Measurements from ENCODE around the gene ABCD2.
"Not testable (repeated sequence)": the region's sequence is repeated elsewhere in the genome, so short reads cannot be mapped to it uniquely, and the experiment has no call there.

The ABCD2 gene

DNA sequence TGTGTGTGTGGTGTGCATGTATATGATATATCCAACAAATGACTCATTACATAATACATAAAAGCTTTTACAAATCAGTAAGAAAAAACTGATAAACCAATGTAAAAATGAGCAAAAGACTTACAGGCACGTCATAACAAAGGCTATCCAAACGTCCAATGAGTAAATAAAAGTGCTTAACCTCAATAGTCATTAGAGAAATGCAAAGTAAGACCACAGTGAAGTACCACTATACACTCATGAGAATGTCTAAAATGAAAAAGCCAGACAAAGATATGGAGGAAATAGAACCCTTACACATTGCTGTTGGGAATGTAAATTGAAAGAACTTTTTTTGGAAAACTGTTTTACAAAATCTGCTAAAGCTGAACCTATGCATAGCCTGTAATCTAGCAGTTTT is 7.8 kb downstream of the ABCD2 start:
- DNase-seq (ENCODE audit: low spot score), result no peak

- DNase-seq (ENCODE audit: low spot score), result no peak
These were observed 9.1 kb downstream of the ABCD2 start for GRCh38 chr12:39610436-39611025.

- DNase-seq (ENCODE audit: low spot score), result no peak
These were observed 12.7 kb downstream of the ABCD2 start for GRCh38 chr12:39606712-39607423.

GRCh38 chr12:39605996-39606395 is 13.6 kb downstream of the ABCD2 start:
- DNase-seq (ENCODE audit: low spot score), result no peak

DNA sequence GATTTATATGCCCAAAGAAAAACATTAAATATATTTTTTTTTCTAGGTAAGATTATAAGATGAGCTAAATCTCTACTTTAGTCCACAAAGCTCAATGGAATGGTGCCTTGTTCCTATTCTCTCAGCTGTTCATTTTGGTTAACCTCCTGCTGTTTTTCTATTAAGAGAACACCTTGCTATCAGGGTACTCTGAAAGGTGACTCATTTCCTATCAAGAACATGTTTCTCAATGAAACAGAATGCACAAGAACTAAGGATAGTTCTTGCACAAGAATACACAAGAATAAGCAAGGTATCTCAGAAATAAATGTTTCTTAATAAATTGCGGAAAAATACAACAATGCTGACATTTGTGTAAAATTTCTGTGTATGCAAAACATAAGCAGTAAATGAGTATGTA is 14.1 kb downstream of the ABCD2 start:
- no peak for DNase-seq (ENCODE audit: low spot score)

DNA sequence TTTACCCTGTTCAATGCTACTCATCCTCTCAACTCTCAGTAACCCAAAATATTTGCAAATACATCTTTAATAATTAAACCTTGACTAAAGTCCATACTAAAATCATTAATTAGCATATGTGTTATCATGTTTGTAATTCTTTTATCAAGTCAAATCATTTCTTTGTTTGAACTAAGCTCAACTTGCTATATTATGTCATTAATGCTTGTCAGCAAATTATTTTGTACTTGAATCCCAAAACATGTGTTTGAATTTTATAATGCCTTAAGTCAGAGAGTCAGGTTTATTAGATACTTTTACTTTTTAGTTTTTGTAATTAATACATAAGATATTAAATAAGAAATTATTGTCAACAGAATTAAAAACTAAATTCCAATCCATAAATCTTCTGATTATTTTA is 16.5 kb downstream of the ABCD2 start:
- no peak for DNase-seq (ENCODE audit: low spot score)

GRCh38 chr12:39601951-39602350 is 17.7 kb downstream of the ABCD2 start:
- not testable (repeated sequence) for DNase-seq (ENCODE audit: low spot score)

- DNase-seq (ENCODE audit: low spot score), result no peak
These were observed 23.7 kb downstream of the ABCD2 start for GRCh38 chr12:39595928-39596327.

GRCh38 chr12:39592295-39592694 is 27.3 kb downstream of the ABCD2 start:
- DNase-seq (ENCODE audit: low spot score), result no peak

DNA sequence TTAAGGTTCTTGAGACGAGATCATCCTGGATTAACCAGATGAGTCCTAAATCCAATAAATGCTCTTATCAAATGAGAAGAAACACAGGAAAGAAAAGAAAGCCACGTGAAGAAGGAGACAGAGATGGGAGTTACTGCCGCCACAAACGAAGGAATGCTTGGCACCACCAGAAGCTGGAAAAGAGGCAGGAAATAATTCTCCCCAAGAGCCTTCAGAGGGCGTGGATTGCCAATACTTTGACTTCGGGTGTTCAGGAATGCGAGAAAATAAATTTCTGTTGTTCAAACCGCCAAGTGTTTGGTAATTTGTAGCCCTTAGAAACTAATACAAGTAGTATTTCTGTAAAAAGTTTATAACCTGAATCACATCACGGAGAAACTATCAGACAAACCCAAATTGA is 31.3 kb downstream of the ABCD2 start:
- DNase-seq (ENCODE audit: low spot score), result no peak

DNA sequence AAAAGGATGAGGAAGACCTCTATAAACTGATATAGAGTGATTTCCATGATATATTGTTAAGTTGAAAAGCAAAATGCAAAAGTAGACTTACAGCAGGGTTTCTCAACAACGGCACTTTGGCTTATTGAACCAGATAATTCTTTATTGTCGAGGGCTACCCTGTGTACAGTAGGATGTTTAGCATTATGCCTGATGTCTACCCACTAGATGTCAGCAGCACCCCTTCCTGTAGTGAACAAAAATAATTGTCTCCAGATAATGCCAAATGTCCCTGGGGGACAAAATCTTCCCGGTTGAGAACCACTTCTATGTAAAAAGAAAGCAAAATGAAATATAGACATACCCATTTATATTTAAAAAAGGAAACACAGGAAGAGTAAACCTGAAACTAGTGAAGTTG is 32.4 kb downstream of the ABCD2 start:
- no peak for DNase-seq (ENCODE audit: low spot score)

- no peak for DNase-seq (ENCODE audit: low spot score)
These were observed 32.8 kb downstream of the ABCD2 start for GRCh38 chr12:39586816-39587215.

DNA sequence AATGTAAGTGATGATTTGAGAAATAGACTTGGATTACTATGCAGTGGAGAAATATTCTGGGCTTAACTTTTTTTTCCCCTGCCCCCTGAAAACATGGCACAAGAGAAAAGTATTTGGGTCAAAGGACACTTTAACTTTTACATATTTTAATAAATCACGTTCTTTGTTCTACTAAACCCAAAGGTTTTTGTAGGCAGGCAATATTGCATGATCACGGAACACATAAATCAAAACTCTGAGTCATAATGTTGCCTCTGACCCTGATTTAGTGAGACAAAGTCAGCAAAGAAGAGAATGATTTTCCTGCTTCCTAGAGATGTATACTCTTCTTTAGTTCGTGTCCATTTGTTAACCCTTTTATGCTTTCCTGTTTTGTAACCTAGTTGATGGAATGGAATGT is 38.0 kb downstream of the ABCD2 start:
- DNase-seq (ENCODE audit: low spot score), result no peak

GRCh38 chr12:39575498-39575875 is 44.1 kb downstream of the ABCD2 start:
- DNase-seq (ENCODE audit: low spot score), result no peak

DNA sequence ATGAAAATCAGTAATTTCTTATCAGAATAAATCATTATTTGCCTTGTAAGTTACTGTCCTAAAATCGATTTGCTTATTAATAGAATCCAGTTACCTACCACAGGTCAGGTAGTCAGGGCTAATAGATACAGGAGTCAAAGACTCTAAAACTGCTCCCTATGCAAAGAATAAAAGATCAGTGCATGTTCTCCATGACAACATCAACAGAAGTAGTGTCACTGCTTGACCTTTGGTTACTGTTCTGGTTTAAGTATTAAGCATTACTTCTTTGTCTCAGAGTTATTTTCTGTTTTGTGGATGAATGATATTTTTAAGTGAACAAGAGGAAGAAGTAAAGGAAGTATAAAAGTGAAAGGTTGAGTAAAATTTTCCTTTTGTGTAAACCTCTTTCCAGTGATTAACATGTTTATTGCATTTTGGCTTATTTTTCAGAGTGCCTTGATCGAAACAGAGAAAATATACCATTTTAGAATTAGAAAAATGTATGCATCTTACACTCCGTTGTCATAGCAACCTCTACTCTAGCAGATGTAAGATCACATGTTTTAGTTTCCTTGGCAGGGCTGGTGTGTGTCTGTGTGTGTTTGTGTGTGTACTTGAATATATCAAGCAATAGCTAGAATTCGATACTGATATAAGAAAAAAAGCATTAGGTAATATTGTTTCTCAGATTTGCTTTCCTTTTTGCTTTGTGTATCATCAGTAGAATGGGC is 44.7 kb downstream of the ABCD2 start:
- DNase-seq (ENCODE audit: low spot score), result no peak

DNA sequence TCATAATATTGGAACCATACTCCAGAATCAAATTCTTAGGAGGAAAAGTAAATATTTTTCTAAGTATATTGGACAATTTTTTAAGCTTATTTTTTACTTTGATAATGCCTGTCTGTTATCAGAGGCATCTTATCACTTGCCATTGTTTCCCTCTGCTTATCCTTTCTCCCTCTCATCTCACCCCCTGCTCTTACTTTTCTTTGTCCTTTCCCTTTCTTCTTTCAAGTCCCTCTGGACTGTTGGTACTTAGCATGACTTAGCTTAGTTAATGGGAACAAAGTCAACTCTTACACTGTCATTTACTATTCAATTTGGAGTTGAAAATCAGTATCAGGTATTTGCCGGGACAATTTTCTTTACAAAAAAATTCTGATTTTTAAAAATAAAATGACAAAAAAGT is 45.2 kb downstream of the ABCD2 start:
- DNase-seq (ENCODE audit: low spot score), result no peak

DNA sequence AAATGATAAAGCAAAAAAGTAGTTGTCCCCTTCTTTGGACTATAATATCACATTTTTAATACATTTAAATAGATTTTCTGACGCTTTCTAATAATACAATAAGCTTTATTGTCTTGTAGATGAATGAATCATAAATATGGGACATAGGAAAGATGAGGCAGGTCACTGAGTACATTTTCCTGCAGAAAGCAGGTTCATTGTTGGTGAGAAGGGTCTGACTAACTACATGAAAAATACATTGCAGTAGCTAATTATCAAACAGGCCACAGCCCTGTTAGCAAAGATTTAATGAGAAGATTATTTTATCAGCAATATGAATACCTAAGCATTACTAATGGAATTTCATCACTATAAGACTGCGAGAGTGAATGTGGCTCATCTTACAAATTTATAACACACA is 45.6 kb downstream of the ABCD2 start:
- no peak for DNase-seq (ENCODE audit: low spot score)

DNA sequence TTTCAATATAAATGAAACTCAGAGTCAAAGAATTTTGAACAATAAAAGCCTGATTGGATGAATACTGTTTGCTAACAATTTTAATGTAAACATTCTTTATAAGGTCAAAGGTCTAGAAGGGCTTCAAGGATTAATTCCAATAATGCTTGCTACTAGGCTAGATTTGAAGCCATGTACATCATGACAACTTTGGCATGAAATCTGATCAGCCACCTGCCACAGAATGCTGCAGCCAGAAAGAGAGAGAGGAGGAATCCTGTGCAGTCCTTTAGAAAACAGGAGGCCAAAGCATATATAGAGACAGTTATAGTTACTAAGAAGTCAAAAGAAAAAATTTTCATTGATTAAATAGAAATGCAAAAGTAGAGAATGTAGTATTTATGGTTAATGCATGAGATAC is 47.1 kb downstream of the ABCD2 start:
- no peak for DNase-seq (ENCODE audit: low spot score)

GRCh38 chr12:39571351-39571750 is 48.3 kb downstream of the ABCD2 start:
- no peak for DNase-seq (ENCODE audit: low spot score)

- DNase-seq (ENCODE audit: low spot score), result no peak
These were observed 66.1 kb downstream of the ABCD2 start for GRCh38 chr12:39553476-39553875.

DNA sequence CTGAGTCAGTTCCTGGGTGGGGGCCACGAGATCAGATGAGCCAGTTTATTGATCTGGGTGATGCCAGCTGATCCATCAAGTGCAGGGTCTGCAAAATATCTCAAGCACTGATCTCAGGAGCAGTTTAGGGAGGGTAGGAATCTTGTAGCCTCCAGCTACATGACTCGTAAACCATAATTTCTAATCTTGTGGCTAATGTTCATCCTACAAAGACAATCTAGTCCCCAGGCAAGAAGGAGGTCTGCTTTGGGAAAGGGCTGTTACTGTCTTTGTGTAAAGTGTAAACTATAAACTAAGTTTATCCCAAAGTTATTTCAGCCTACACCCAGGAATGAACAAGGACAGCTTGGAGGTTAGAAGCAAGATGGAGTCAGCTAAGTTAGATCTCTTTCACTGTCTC is 75.4 kb downstream of the ABCD2 start:
- DNase-seq (ENCODE audit: low spot score), result not testable (repeated sequence)

DNA sequence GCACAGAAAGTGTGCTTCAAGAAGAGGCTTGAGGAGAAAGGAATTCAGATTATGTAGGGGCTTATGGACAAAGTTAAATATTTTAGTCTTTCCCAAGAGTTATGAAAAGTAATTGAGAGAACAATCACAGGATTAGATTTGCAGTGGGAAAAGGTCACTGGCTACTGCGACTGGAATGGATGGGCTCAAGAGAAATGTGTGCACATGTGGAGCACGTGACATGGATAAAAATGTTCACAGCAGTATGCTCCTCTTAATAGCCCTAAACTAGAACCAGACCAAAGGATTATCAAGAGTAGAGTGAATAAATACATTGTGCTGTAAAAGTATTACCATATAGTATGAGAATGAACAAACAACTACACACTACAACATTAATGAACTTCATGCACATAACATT is 78.1 kb downstream of the ABCD2 start:
- DNase-seq (ENCODE audit: low spot score), result no peak

- no peak for DNase-seq (ENCODE audit: low spot score)
These were observed 80.9 kb downstream of the ABCD2 start for GRCh38 chr12:39538679-39539104.

DNA sequence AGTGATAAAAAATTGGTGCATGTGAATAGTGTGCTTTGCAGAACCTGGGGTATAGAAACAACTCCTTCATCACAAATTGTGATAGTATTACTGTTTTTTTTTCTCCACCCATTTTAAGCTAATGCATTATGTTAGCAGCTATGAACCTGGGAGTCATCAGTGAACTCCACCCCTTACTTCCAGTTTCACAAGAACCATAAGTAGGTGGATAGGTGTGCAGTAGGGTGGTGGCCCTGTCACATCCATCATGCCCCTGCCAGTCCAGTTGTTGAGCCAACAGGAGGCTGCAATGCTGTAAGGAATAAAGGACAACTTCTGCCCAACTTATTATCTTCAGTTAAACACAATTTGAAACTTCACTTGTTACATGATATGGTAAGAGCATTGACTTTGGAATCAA is 85.7 kb downstream of the ABCD2 start:
- DNase-seq (ENCODE audit: low spot score), result no peak
